Kidney capillary endothelial cell (primary cell): ENCODE results near the gene PPP1R13B.
A peak's percentile ranks its signal among the peaks of the same experiment; 100 is the strongest.

Source experiments
- DNase-seq: peaks from one replicate; pipeline ENCODE4 v3.0.0-alpha.2; 2018; ENCODE audit warnings: low spot score

PPP1R13B gene

DNA sequence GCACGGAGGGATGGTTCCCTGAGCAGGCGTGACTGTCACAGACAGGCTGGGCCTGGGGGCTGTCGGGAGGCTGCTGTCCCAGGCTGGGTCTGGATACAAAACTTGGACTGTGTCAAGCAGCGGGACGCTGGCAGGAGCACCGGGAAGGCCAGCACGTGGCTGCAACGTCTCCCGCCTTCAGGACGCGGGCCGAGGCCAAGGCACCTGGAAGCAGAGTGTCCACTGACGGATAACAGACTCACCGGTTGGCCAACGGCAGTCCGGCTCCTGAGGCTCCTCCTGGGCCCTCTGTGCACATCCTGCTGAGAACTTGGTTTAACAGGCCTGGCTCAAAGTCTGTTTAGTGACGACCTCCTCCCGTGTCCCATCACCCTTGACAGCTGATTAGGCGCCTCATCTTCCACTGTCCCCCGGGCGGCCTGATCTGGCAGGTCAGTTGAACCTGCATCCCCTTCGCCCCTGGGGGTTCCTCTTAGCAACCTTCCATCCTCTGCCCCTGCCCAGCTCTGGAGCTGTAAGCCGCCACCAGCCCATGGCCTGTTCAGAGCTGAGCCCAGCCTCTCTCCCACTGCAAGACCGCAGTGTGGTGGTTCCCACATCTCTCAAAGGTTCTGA lies 134.6 kb downstream of the PPP1R13B start:
- no peak for DNase-seq

DNA sequence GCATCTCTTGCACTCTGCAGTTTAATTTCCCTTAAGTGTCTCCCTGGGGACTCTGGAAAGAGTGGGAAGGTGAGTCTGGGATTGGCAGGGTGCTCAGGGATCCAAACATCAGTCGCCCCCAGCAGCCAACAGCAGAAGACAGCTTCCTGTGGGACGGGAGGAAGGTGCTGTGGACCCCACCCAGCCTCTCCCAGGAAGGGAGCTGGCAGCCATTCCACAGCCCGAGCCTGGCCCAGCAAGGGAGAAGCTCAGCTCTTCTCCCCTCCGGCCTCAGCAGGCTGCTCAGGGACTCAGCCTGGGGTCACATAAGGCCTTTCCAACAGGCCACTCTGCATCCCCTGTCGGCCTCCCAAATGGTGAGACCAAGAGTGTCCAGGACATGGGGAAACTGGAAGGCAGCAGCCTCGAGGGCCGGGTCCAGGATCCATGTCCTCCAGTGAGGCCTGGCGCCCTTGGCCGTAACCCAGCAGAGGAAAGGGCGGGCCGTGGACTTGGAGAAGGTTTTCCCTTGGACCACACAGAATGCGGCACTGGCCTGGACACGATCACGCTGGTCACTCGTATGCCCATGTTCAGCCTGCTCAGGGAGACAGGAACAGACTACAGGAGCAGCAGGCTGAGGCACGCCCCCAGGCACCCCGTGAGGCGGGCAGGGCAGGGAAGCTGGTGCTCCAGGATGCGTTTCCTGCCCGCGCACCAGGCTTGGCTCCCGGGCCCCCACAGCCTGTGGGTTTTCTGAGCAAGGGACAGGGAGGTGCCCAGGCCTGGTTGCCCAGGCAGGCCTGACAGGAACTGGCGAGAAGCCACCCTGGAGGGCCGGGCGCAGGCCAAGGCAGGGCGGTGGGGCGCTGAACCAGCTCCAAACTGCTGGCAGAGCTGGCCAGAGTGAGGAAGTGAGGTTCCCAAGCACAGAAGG lies 135.6 kb downstream of the PPP1R13B start:
- DNase-seq = no peak

- DNase-seq = peak; percentile 48
Measured at GRCh38 chr14:103710771-103711377, 136.5 kb downstream of the PPP1R13B start.

- no peak for DNase-seq
Measured at GRCh38 chr14:103709814-103710213, 137.6 kb downstream of the PPP1R13B start.

GRCh38 chr14:103708750-103709187 lies 138.6 kb downstream of the PPP1R13B start:
- no peak for DNase-seq

GRCh38 chr14:103707329-103708263 lies 139.8 kb downstream of the PPP1R13B start:
- DNase-seq = no peak

GRCh38 chr14:103706551-103707328 lies 140.6 kb downstream of the PPP1R13B start:
- no peak for DNase-seq

GRCh38 chr14:103705504-103706284 lies 141.7 kb downstream of the PPP1R13B start:
- DNase-seq = no peak

GRCh38 chr14:103705118-103705503 lies 142.3 kb downstream of the PPP1R13B start:
- DNase-seq = peak; percentile 91

DNA sequence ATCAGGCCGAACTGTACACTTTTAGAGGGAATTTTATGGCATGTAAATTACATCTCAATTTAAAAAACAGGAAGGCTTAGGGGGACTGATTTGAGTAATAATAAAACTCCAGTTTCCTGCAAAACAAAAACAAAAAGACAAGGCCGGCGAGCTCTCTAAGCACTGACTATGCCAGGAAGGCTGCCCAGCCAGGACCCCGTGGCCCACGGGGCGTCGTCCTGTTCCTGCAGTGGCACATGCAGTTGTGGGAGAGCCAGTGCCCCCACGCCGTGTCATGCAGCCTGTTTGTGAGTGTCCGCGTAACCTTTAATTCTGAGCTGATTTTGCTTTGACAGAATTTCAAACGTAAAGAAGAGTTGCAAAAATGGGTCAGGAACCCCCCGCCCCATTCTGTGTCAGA lies 142.7 kb downstream of the PPP1R13B start:
- peak; percentile 40 for DNase-seq

DNA sequence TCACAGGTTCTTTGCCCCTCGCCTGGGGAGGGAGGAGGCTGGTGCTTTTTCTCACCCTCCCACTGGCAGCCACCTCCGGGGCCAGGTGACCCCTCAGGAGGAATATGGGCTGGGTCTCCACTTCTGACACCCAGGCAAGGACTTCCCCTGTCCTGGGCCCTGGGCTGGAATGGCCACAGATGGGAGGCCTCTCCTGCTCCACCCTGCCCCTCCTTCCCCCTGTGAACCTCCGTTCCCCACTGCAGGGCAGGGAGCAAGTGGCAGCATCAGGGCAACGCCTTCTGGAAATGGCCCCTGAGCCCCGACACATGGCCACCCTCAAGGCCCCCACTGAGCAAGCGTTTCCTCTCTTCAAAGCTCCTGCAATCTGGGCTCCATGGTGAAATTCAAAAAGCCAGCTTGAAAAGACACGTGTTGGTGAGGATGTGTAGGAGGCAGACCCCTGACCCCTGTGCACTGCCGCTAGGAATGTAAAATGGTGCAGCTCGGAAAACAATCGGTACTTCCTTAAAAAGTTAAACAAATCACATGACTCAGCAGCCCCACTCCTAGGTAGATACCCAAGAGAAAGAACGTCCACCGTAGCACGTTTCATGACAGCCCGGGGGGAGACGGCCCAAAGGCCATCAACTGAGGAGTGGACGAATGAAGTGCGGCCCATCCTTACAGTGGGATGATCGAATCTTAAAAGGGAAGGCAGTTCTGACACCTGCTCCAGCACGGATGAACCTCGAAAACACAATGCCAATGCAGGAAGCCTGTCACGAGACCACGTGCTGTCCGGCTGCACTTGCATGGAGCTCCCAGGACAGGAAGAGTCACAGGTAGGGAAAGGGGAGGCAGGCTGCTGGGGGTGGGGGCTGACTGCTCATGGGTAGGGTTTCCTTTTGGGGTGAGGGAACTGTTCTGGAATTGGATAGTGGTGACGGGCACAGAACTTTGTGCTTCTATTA lies 143.7 kb downstream of the PPP1R13B start:
- DNase-seq = peak; percentile 50

DNA sequence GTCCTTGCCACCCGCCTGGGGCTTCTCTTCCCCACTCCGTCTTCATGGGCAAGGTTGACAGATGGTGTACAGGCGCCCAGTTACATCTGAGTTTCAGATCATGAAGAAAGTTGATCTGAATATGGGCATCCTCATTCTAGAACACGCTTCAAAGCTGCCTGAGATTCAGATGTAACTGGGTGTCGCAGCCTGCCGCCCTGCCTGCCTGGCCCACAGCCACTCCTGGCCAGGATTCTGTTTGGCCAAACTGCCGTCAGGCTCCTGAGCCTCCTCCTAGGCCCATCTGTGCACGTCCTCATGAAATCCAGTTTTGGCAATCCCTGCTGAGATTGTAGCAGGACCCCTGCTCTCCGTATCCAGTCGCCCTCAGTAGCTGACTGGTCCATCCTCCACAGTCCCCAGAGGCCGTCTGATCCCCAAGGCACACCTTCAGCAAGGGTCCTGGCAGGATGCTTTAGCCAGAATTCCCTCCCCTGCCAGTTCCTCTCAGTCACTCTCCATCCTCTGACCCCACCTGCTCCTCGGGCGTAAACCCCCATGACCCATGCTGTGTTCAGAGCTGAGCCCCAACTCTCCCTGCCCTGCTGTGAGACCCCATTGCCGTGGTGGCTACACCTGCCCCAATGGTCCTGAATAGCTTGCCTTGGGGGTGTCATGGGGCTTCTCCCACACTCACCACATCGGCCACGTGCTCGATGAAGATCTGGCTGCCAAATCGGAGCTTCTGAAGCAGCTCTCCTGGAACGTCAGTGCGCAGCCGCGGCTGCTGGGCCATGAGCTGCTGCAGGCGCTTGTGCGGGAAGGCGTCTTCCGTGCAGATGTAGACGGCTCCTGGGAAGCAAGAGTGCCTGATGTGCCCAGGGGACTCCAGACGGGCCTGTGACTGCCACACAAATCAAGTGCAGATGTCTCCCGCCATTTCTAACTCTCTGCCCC lies 144.6 kb downstream of the PPP1R13B start:
- DNase-seq = no peak

GRCh38 chr14:103702095-103702494 lies 145.3 kb downstream of the PPP1R13B start:
- DNase-seq = no peak

GRCh38 chr14:103700753-103701490 lies 146.5 kb downstream of the PPP1R13B start:
- DNase-seq = no peak

DNA sequence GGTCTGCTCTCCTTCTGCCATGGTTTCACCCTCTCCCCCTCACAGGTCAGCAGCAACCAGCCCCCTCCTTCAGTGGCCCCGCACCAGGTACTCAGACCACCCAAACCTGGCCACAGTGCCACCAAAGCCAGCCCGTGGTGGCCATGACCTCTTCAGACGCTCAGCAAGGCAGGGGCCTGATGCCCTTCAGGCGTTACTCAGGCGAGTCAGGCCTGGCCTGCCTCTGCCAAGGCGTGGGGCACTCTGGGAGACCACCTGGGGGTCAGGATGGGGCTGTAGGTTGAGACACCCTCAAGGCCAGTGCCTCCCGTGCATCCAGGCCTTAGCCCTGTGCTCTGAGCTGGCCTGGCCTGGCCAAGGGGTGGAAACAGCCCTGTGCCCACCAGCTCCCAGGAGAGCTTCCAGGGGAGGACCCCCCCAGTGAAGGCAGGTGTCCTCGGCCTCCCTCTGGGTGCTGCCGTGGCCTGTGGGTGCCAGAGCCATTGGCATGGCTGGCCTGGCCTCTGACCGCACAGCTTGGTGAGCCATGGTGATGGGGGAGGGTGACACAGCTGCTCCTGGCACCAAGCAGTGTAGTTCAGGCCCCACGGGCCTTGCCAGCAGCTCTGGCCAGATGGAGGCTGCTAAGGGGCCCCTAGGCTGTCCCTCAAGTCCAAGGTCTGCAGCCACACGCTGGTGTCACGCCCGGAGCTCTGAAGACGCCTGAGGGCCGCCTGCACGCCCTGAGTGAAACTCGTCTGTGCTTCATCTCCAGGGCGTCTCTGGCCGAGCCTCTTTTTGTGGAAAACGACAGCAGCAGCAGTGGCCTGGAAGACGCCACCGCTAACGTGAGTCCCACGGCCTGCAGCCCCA lies 147.2 kb downstream of the PPP1R13B start:
- no peak for DNase-seq

- DNase-seq = no peak
Measured at GRCh38 chr14:103699261-103699661, 148.1 kb downstream of the PPP1R13B start.
